Renal pelvis (tissue), 12 donors: ENCODE results near the gene IGF2BP3. TPM values are rescaled to one million over a fixed set of nuclear protein-coding genes. Genes with fewer than 3 reads are reported as not detected.
"Not testable (repeated sequence)": the region's sequence is repeated elsewhere in the genome, so short reads cannot be mapped to it uniquely, and the experiment has no call there.

Experiments used
- DNase-seq: peaks from one replicate; pipeline ENCODE4 v3.0.0-alpha.2; 2013
- long read RNA-seq, 16 experiments: transcript quantifications; one replicate each; lab custom pipeline, GENCODE V29; 2026
- polyA plus RNA-seq, 3 donors: library from polyadenylated mRNA; unstranded; fragments of 120-200 nt; gene quantifications; one replicate each; pipeline ENCODE4 v1.2.1, GENCODE V29; 2013; ENCODE audit not compliant: insufficient read length in 3 of 3

The IGF2BP3 gene
- 10 to 100 TPM; 57.3 to 90.2 (median 72.1) TPM for polyA plus RNA-seq
- long read RNA-seq, donor 1, full-length matches to known transcripts = 3 of 3 reads
- long read RNA-seq, donor 1, partial matches to known transcripts = 0 of 3 reads
- long read RNA-seq, donor 1, other reads (novel, unspliced or antisense) = 0 of 3 reads
- long read RNA-seq, donor 2, full-length matches to known transcripts = 5 of 5 reads
- long read RNA-seq, donor 2, partial matches to known transcripts = 0 of 5 reads
- long read RNA-seq, donor 2, other reads (novel, unspliced or antisense) = 0 of 5 reads
- long read RNA-seq, donor 3, full-length matches to known transcripts = 4 of 4 reads
- long read RNA-seq, donor 3, partial matches to known transcripts = 0 of 4 reads
- long read RNA-seq, donor 3, other reads (novel, unspliced or antisense) = 0 of 4 reads
- long read RNA-seq, donor 4, full-length matches to known transcripts = 4 of 4 reads
- long read RNA-seq, donor 4, partial matches to known transcripts = 0 of 4 reads
- long read RNA-seq, donor 4, other reads (novel, unspliced or antisense) = 0 of 4 reads
- long read RNA-seq, donor 5, full-length matches to known transcripts = 3 of 3 reads
- long read RNA-seq, donor 5, partial matches to known transcripts = 0 of 3 reads
- long read RNA-seq, donor 5, other reads (novel, unspliced or antisense) = 0 of 3 reads
- long read RNA-seq, donor 6, full-length matches to known transcripts = 6 of 6 reads
- long read RNA-seq, donor 6, partial matches to known transcripts = 0 of 6 reads
- long read RNA-seq, donor 6, other reads (novel, unspliced or antisense) = 0 of 6 reads
- long read RNA-seq, donor 7, full-length matches to known transcripts = 7 of 7 reads
- long read RNA-seq, donor 7, partial matches to known transcripts = 0 of 7 reads
- long read RNA-seq, donor 7, other reads (novel, unspliced or antisense) = 0 of 7 reads
- long read RNA-seq, donor 8 = 0 reads
- long read RNA-seq, donor 9, full-length matches to known transcripts = 1 of 56 reads
- long read RNA-seq, donor 9, partial matches to known transcripts = 55 of 56 reads
- long read RNA-seq, donor 9, other reads (novel, unspliced or antisense) = 0 of 56 reads
- long read RNA-seq, donor 10, full-length matches to known transcripts = 6 of 6 reads
- long read RNA-seq, donor 10, partial matches to known transcripts = 0 of 6 reads
- long read RNA-seq, donor 10, other reads (novel, unspliced or antisense) = 0 of 6 reads
- long read RNA-seq, donor 11, full-length matches to known transcripts = 5 of 70 reads
- long read RNA-seq, donor 11, partial matches to known transcripts = 65 of 70 reads
- long read RNA-seq, donor 11, other reads (novel, unspliced or antisense) = 0 of 70 reads
- long read RNA-seq, donor 12, full-length matches to known transcripts = 5 of 5 reads
- long read RNA-seq, donor 12, partial matches to known transcripts = 0 of 5 reads
- long read RNA-seq, donor 12, other reads (novel, unspliced or antisense) = 0 of 5 reads
- long read RNA-seq, donor 13, full-length matches to known transcripts = 3 of 3 reads
- long read RNA-seq, donor 13, partial matches to known transcripts = 0 of 3 reads
- long read RNA-seq, donor 13, other reads (novel, unspliced or antisense) = 0 of 3 reads
- long read RNA-seq, donor 14, full-length matches to known transcripts = 14 of 21 reads
- long read RNA-seq, donor 14, partial matches to known transcripts = 7 of 21 reads
- long read RNA-seq, donor 14, other reads (novel, unspliced or antisense) = 0 of 21 reads
- long read RNA-seq, donor 15, full-length matches to known transcripts = 2 of 2 reads
- long read RNA-seq, donor 15, partial matches to known transcripts = 0 of 2 reads
- long read RNA-seq, donor 15, other reads (novel, unspliced or antisense) = 0 of 2 reads
- long read RNA-seq, donor 16, full-length matches to known transcripts = 5 of 5 reads
- long read RNA-seq, donor 16, partial matches to known transcripts = 0 of 5 reads
- long read RNA-seq, donor 16, other reads (novel, unspliced or antisense) = 0 of 5 reads

DNA sequence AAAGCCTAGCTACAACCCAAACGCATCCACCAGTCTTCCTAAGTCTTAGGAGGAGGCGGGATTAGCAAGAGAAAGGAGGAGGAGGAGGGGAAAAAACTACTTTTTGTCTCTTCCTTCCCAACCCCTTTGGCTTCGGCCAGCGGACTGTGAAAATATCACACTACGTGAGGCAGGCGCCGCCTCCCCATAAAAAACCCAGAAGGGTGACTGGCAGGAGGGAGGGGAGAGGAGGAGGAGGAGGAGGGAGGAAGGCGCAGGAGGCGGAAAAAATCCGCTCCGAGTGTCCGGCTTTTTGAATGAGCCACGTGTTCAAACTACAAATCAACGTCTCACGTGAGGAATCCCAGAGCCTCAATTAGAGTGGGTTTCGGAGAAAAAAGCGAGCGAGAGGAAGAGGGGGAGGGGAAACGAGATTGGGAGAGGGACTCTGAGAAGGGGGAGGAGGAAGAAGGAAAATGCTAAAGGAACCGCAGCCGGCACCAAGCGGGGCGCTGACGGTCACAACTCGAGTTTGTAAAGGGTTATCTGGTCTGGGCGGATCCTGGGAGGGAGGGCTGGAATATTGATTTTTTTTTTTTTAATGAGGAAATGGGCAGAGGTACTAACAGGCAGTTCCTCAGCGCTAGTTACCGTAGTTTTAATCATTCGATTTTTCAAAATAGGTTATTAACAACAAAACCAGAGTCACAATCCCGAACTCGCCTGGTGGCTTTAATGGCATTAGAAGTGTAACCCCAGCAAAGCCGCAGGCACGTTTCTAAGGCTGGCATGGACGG is at the start of gene IGF2BP3:
Gene IGF2BP3, minus strand, starts transcription at position 162 of the 776 bp plus-strand sequence. CDS start 381 bp downstream, outside the sequence.
- peak; percentile 95 for DNase-seq

DNA sequence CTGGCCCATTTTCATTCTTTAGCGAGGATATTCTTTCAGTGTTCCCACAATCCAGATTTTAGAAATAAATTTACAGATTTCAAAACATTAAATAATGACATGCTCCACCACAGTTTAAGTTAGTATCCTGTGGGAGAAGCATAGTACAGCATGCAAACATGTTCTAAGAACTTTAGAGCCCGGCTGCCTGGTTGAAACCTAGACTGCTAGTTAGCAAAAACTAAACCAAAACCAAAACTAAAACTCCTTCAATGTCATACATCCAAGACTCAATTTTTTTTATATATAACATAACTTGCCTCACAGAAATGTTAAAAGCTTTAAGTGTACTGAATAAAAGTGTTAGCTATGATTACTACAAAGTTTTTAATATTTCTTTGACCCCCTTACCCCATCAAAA is 44.5 kb upstream of the IGF2BP3 start:
- DNase-seq = no peak

DNA sequence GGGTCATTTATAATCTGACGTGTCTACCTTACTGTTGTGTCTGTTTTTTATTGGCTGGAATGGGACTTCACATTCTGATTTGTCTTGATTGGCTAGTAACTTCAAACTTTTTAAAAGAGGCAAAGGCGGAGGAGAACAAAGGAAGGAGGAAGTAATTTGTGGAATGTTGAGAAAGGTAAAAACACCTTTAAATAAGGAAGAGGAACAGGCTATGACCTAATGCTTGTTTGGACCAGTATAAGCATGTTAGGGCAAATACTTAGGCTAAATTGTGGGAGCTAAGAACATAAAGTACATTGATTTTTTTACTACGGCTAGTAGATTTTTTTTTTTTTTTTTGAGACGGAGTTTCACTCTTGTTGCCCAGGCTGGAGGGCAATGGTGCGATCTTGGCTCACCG is 43.5 kb upstream of the IGF2BP3 start:
- not testable (repeated sequence) for DNase-seq

DNA sequence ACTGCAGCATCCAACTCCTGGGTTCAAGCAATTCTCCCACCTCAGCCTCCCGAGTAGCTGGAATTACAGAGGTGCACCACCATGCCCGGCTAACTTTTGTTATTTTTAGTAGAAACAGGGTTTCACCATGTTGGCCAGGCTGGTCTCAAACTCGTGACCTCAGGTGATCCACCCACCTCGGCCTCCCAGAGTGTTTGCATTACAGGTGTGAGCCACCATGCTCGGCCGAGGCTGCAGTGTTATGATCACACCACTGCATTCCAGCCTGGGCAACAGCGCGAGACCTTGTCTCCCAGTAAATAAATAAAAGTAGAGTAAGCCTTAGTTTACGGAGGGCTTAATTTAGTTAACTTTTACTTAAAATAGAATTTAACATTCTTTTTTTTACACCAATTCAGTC is 23.7 kb upstream of the IGF2BP3 start:
- no peak for DNase-seq

DNA sequence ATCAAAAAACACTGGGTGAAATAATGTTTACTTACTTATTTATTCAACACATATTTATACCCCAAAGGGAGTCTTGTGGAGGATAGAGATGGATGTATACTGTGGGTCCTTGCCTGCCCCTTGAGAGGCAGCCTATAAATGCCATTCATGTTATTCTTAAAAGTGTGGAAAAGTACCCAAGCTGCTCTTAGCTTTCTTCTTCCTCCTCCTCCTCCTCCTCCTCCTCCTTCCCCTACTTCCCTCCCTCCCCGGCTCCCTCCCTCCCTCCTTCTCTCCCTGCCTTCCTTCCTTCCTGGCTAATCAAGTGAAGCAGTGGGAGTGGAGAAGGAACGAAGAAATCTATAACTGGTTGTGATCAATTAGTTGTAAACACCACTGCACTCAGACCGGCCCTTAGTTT is 21.2 kb upstream of the IGF2BP3 start:
- no peak for DNase-seq

DNA sequence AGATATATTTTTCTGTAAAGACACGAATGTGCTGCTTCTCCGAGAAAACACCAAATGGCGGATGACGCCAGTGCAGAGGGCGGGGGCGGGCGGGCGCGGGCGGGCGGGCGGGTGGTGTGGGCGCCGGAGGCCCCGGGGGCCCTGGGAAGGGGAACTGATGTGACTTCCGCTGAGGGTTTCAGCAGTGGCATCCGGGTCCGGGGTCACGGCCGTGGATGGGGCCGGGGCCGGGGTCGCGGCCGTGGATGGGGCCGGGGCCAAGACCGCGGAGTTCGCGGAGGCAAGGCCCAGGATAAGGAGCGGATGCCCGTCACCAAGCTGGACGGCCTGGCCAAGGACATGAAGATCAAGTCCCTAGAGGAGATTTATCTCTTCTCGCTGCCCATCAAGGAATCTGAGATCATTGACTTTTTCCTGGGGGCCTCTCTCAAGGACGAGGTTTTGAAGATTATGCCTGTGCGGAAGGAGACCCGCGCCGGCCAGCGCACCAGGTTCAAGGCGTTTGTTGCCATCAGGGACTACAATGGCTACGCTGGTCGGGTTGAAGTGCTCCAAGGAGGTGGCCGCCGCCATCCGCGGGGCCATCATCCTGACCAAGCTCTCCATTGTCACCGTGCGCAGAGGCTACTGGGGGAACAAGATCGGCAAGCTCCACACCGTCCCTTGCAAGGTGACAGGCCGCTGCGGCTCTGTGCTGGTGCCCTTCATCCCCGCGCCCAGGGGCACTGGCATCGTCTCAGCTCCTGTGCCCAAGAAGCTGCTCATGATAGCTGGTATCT is 20.3 kb upstream of the IGF2BP3 start:
- peak; percentile 64 for DNase-seq

DNA sequence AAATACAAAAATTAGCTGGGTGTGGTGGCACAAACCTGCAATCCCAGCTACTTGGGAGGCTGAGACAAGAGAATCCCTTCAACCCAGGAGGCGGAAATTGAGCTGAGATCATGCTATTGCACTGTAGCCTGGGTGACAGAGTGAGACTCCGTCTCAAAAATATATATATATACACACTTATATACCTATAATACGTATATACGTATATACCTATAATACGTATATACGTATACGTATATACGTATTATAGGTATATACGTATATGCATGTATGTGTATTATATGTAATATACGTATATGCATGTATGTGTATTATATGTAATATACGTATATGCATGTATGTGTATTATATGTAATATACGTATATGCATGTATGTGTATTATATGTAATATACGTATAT is 18.4 kb upstream of the IGF2BP3 start:
- DNase-seq = not testable (repeated sequence)

DNA sequence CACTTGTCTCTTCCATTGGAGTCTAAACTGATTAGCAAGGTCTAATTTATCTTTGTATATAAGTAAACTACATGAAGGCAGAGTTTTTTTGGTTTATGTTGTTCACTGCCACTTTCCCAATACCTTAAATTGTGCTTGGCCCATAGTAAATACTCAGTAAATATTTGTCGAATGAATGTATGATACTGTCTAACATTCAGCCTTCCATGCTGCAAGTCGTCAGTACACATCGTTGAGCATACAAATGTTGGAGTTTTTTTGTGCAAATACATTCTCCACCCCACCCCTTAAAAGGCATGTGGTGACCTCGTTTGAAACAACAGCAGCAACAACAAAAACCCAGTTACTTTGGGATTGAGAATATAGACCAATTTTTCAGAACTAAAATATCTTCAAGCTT is 17.4 kb upstream of the IGF2BP3 start:
- DNase-seq = no peak

DNA sequence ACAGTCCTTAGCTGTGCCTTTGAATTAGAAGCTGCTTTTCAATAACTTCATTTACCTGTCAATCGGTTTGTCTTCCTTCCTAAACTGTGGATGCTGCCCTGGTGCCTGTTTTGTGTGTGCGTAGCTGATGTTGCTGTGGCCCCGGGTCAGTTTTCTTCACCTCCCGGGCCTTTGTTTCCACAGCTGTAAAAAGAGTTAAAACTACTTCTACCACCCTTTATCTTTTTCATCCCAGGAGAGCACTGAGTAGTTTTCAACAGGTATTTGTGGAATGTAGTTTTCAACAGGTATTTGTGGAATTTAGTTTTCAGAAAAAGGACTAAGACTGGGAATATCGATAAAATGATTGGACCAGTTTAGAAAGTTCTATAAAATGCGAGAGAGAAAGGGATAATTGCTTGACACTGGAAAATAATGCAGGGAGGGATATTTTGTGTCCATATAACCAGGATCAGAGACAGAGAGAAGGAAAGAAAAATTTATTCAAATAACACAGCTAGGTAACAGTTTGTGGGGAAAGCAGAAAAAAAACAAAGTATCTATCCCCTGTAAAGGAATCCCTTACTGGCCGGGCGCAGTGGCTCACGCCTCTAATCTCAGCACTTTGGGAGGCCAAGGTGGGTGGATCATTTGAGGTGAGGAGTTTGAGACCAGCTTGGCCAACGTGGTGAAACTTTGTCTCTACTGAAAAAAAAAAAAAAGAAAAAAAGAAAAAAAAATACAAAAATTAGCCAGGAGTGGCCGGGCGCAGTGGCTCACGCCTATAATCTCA is 15.9 kb upstream of the IGF2BP3 start:
- no peak for DNase-seq

DNA sequence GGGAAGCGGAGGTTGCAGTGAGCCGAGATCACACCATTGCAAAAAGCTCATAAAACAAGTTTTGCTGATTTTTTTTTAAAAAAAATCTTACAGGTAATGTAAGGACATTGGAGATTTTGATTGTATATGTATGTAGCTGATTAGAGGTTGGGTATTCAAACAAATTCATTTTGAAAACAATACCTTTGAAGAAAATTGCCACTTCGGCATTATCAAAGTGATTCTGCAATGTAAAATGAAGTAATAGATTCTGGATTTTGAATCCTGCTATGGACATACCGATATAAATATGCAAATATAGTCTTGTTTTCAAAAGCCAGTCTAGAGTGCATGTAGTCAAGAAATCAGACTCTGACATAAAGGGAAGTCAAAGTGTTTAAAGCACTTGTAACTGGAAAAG is 12.4 kb upstream of the IGF2BP3 start:
- no peak for DNase-seq

DNA sequence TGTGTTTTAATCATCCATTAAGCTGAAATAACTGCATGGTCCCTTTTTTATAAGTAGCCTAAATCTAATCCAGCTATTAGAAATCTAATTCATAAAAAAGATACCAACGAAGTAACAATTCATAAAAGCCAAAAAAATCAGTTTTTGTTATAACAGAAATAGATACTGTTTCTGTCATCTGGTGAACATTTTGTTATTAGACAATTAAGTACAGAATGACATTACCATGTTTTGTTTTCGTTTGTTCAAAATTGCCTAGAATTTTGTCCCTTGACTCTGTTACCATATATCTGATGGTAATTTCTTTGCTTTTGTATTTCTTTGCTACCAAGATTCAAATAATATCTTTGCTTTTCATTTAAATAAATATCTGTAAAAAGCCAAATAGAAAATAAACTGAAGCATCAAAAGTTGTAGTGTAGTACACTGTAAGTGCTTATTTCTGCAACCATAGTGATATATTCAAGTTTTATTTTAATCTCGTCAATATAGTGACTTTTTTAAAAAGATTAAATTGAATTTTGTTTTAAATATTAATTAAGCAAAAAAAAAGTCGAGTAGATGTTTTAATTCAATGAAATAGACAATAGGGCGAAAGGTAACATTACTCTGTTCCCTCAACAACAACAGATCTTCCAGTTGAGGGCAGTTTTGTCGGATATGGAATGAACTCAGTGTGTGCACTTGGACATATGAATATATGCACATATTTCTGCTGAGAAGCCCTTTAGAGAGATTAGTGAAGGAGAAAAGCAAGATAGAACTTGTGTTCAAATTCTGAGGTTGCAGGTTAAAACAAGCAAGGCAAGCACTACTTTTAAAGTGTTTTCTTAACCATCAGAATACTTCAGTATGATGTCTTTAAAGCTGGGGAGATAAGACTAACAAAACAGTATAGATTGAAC is 7.9 kb upstream of the IGF2BP3 start:
- DNase-seq = no peak

DNA sequence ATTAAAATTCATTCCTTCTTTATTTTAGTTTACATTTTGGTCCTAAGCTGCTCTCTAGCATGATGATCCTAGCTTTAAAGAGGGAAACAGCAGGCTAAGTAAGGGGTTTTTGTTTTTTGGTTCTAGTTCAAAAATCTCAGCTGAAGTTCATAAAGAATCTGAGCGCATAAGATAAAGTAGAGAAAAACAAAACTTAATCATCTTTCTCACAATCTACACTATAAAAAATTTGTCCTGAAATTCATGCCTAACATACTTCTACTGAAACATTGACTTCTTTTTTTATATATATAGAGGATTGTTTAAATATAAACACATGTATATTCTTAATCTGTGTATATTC is 6.8 kb upstream of the IGF2BP3 start:
- DNase-seq = no peak

DNA sequence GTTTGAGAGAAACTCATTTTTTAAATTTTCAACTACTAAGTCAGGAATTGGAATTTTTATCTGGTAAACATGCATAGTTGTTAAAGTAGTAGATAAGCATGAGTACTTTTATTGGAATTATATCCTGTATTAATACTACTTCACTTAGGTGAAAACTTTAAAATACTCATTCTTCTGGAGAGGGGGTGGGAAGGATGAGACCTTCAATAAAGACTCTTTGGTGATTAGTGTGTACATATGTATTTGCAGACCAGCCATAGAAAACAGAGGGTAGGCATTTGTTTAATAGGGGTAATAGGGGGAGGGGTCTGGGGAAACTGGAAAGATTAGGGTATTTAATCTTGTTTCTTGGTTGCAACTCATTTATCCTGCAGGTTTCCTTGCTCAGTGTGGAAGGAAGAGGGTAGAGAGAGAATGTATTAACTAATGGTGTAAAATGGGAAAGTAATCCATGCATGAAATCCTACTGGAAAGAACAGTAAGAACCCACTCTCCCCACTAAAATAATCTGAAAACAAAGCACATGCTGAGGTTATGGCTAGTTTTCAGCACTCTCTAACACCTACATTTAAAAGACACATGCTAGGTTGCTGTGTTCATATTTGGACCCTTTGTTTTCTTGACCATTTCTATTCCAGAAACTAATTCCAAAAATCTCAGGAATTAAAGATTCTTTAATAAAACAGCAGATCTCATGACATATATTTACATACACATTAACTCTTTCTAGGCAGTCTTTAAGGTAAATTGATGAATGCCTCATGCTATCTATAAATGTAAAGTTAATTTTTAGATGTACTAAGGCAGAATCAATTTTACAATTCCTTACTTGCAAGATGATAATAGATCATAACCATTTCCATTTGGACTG is 6.2 kb upstream of the IGF2BP3 start:
- no peak for DNase-seq

DNA sequence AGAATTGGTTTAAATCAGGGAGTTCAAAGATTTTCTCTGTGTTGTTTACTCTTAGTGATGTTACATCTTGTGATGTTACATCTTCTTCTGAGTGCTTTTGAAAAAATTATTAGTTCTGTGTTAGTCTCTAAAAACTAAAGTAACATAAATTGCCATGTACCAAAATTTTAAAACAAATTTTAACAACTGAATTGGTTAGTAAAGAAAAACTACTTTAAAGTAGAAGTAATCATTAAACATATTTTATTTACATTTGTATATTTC is 5.2 kb upstream of the IGF2BP3 start:
- no peak for DNase-seq

DNA sequence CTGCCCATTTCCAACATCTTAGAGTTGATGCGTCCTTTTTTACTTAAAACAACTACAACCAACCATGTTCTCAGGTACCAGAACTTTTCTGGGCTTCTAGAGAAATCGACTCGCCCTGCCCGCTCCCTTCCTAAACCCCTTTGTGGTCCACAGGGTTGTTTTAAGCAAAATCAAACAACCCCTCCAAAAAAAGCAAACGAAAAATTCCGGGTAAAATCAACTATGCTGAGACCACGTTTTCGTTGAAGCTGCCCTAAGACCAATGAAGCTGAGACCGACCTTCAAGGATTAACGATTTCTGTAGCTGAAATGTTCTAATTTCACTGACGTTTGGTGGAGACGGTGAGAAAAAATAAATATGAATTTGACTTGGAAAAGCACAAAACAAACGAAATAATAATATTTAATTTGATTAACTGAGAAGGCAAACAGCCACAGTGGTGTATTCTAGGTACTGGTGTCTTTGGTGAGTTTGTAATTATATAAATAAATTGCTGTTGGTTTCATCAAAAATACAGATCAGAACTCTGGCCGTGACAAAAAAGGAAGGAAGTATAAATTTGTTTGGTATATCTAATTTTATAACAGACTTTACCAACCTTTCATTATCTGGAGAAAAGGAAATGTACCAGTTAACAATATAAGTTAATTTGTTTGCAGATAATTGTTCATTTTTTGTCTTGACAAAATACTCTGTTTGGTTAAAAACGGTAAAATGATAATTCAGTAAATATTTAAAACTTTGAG is 4.7 kb upstream of the IGF2BP3 start:
- no peak for DNase-seq
